ENCODE measurements around the gene NPHS1.
"Not testable (repeated sequence)": the region's sequence is repeated elsewhere in the genome, so short reads cannot be mapped to it uniquely, and the experiment has no call there.

NPHS1 gene

DNA sequence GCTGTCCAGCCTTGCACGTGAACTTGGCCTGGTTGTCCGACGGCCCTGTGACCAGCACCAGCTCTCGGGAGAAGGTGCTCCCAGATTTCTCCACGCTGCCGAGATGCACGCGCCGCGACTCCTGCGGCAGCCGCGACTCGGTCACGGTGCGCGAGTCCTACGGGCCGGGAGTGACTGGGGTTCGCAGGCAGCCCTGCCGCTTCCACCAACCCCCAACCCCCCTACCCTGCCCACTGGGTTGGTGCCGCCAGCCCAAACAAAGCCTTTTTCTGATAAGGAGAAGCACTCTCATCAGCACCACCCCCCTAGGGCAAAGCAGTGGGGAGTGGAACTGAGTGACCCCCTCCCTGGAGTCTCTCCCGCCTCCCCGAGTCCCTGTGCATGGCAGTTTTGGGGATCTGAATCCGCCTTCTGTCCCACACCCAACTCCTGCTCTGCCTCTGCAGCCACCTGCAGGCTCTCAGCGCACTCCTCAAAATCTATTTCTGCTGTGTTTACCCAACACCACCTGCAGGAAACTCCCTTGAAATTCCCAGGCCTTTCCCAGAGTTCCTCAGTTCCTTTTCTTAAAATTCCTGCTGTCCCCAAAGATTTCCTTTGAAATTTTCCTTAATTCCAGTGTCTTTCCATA lies 6.2 kb downstream of the NPHS1 start:
- peak overlapping the region; percentile 50 for H3K4me3 Mint-ChIP-seq
- no peak overlapping the region for H3K27ac Mint-ChIP-seq
- H3K4me1 Mint-ChIP-seq: peaks cover 23% of the 10 kb centered on the region
- no peaks in the 10 kb centered on the region for H3K36me3 Mint-ChIP-seq
- peak; percentile 14 for ATAC-seq
- no peak for DNase-seq (ENCODE audit: low spot score in 2 of 2)
- peaks cover 5% of the 10 kb centered on the region for H3K9me3 Mint-ChIP-seq

DNA sequence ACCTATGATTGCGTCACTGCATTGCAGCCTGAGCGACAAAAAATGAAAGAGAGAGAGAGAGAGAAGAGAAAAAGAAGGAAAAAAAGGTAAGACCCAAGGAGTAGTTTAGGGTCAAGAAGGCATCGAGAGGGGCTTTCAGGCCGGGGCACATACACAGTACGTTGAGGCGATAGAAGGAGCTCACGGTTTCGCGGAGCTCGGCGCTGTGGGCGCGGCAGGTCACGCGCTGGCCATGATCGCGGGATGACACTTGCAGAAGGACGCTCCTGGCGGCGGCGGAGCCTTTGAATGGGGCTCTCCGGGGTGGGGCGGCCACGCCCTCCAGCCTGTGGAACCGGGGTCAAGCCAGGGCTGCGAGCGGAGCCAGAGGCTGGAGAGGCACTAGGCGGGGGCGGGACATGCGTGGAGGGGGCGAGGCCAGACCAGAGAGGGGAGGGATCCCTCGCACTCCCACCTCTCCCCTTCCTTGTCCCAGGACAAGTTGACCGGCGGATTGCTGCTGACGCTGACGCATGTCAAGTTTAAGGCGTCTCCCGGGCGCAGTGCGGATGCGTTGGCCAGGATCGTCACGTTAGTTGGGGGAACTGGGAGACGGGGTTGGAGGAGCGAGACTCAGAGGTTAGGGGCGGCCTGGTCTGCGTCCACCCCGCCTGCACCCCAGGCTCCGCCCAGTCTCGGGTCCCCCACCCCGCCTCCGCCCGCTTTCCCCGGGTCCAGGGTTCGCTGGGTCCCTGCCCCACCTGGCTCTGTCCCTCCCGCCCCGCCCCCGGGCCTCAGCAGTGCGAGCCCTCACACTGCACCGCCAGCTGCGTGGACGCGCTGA lies 6.9 kb downstream of the NPHS1 start:
- Mint-ChIP-seq H3K4me3 (peak overlapping the region; percentile 50), H3K4me1 (peaks cover 23% of the 10 kb centered on the region), H3K36me3 (no peaks in the 10 kb centered on the region), H3K9me3 (peaks cover 5% of the 10 kb centered on the region), H3K27ac (no peak overlapping the region)
- ATAC-seq (peak; percentile 54), DNase-seq (ENCODE audit: low spot score in 2 of 2) (no peak)

DNA sequence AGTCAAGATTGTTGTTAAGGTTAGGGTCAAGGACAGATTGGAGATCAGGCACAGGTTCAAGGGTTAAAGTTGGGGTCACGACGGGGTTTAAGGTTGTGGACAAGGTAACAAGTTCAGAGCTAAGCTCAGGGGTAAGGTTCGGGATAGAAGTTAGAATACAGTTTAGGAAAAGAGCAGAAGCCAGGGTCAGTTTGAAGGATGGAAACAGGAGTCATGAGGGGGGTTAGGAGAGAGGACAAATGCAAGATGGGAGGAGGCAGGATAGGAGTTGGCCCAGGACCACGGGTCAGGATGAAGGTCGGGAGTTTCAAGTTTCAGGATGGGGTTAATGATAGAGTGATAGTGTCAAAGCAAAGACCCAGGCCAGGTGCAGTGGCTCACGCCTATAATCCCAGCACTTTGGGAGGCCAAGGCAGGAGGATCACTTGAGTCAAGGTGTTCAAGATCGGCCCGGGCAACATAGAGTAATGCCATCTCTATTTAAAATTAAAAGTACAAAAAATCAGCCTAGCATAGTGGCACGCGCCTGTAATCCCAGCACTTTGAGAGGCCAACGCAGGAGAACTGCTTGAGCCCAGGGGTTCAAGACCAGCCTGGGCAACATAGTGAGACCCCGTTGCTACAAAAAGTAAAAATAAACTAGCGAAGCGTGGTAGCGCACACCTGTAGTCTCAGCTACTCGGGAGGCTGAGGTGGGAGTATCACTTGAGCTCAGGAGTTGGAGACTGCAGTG lies 7.7 kb downstream of the NPHS1 start:
- DNase-seq (ENCODE audit: low spot score in 2 of 2) (no peak), ATAC-seq (no peak)
- H3K27ac Mint-ChIP-seq: no peak overlapping the region
- H3K4me1 Mint-ChIP-seq: peaks cover 23% of the 10 kb centered on the region
- H3K4me3 Mint-ChIP-seq: peak overlapping the region; percentile 50
- H3K9me3 Mint-ChIP-seq: peaks cover 5% of the 10 kb centered on the region
- no peaks in the 10 kb centered on the region for H3K36me3 Mint-ChIP-seq

DNA sequence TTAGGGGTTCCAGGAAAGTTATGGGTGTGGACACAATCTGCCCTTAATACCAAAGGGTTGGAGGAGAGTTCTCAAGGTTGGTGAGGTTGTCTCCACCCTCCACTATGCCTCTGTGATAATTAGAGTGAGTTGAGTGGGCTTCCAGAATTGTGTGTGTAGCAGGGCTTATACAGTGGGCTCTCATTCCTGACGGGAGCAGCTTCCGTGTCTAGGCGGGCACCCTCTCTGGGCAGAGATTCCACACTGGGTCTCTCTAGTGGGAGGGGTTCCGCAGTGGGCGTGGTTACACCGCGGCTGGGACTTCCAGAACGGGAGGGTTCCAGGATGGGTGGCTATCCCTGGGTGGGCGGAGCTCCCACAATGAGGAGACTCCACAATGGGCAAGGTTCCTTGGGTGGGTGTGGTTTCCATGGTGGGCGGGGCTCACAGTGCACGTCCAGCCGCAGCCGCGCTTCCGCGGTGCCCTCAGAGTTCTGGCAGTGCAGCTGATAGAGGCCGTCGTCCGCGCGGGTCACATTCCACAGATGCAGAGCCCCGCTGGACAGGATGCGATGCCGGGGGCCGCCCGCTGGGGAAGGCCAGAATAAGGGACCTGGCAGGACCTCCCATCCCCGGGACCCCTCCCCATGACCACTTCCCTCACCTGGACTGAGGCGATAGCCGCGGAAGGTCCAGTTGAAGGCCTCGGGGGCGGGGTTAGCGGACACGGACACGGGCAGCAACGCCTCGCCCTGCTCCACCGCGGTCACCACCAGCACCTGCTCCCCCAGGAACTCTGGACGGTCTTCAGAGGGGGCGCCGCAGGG lies 8.4 kb downstream of the NPHS1 start:
- Mint-ChIP-seq H3K27ac (no peak overlapping the region), H3K4me1 (peaks cover 23% of the 10 kb centered on the region), H3K36me3 (no peaks in the 10 kb centered on the region), H3K4me3 (peak overlapping the region; percentile 50), H3K9me3 (peaks cover 5% of the 10 kb centered on the region)
- DNase-seq (ENCODE audit: low spot score in 2 of 2) (no peak), ATAC-seq (no peak)

DNA sequence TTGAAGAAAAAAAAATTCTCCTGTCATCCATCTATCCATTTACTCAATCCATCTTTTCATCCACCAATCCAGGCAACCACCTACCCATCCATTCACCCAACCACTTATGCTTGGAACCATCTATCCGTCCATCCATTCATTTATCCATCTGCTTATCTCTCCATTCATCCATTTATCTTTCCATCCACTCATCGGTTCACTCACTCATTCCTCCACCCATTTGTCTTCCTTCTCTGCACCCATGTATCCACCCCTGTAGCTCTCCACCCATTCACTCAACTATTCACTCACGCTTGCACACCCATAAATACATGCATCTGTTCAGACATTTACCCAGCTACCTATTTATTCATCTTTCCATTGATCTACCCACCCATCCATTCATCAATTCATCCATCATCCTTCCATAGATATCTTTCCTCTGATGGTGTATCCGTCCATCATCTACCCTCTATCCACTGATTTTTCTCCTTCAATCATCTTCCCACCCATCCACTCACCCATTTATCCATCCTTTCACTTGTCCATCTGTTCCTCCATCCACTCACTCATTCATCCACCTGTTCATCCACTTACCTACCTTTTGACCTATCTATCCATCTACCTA lies 9.5 kb downstream of the NPHS1 start:
- H3K27ac Mint-ChIP-seq: no peak overlapping the region
- peaks cover 5% of the 10 kb centered on the region for H3K9me3 Mint-ChIP-seq
- ATAC-seq (no peak), DNase-seq (ENCODE audit: low spot score in 2 of 2) (no peak)
- H3K4me3 Mint-ChIP-seq: no peak overlapping the region
- no peaks in the 10 kb centered on the region for H3K36me3 Mint-ChIP-seq
- H3K4me1 Mint-ChIP-seq: peaks cover 23% of the 10 kb centered on the region

DNA sequence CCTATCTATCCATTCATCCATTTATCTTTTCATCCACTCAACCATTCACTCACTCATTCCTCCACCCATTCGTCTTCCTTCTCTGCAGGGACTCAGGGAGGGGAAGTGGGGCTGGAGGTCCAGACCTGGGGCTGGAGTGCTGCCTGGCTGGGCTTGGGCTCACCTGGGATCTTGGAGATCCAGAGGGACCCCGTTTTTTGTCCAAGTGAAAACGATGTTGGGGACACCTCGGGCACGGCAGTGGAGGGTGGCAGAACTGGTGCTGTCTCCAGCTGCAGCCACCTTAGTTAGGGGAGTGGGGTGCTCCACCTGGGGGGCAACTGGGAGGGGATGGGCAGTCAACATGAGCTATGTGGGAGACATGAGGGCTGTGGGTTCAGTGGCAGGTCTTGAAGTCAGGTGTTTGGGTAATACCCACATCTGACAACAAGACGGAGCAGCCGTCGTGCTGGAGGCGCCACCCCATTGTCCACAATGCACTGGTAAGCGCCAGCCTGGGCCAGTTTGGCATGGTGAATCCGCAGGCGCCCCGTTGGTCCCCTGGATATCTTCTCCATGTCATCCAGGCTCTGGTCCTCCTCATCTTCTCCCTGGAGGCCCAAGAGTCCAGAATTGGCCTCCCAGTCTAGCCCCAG lies 10.2 kb downstream of the NPHS1 start:
- no peak for DNase-seq (ENCODE audit: low spot score in 2 of 2)
- peaks cover 23% of the 10 kb centered on the region for H3K4me1 Mint-ChIP-seq
- no peak for ATAC-seq
- H3K27ac Mint-ChIP-seq: no peak overlapping the region
- peaks cover 5% of the 10 kb centered on the region for H3K9me3 Mint-ChIP-seq
- H3K36me3 Mint-ChIP-seq: no peaks in the 10 kb centered on the region
- H3K4me3 Mint-ChIP-seq: no peak overlapping the region

DNA sequence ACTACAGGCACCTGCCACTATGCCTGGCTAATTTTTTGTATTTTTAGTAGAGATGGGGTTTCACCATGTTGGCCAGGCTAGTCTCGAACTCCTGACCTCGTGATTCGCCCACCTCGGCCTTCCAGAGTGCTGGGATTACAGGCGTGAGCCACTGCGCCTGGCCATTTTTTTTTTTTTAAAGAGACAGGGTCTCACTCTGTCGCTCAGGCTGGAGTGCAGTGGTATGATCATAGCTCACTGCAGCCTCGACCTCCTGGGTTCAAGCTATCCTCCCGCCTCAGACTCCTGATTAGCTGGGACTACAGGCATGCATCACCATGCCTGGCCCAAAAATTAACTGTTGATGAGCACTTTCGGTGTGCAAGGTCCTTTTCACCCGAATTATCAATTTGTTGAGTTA lies 16.2 kb downstream of the NPHS1 start:
- H3K9me3 Mint-ChIP-seq; H3K4me3 Mint-ChIP-seq; DNase-seq (ENCODE audit: low spot score in 2 of 2); ATAC-seq; H3K4me1 Mint-ChIP-seq; H3K27ac Mint-ChIP-seq; H3K36me3 Mint-ChIP-seq: not testable (repeated sequence)

DNA sequence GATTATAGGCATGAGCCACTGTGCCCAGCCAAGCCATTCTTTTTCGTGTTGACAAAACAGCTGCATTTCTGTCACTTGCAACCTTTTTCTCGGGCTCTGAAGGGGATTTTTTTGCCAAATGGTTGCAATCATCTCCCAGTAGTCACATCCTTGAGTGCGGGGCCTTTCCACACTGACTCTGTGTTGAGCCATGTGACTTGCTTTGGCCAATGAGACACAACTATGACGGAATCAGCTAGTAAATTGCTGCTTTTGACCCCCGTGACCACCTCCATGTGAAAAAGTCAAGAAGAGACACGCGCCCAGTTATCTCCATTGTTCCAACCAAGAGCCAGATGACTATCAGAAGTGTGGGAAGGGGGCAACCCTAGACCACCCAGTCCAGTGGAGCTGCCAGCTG lies 18.3 kb downstream of the NPHS1 start:
- H3K27ac Mint-ChIP-seq: no peak overlapping the region
- no peaks in the 10 kb centered on the region for H3K4me1 Mint-ChIP-seq
- ATAC-seq (no peak), DNase-seq (ENCODE audit: low spot score in 2 of 2) (no peak)
- no peak overlapping the region for H3K4me3 Mint-ChIP-seq
- H3K9me3 Mint-ChIP-seq: no peaks in the 10 kb centered on the region
- no peaks in the 10 kb centered on the region for H3K36me3 Mint-ChIP-seq

DNA sequence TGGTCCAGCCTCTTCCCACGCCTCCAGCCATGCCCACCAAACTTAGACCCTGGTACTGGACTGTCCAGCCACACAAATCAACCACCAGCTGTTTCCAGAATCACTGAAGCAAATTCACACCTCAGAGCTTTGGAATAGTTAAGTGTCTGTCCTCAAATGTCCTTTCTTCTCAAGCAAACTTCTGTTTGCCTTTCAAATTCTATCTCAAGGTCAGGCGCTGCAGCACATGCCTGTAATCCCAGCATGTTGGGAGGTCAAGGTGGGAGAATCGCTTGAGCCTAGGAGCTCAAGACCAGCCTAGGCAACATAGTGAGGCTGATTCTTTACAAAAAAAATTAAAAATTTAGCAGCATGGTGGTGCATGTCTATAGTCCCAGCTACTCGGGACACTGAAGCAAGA lies 20.2 kb downstream of the NPHS1 start:
- no peaks in the 10 kb centered on the region for H3K36me3 Mint-ChIP-seq
- no peak for ATAC-seq
- no peak overlapping the region for H3K27ac Mint-ChIP-seq
- DNase-seq (ENCODE audit: low spot score in 2 of 2): no peak
- no peaks in the 10 kb centered on the region for H3K4me1 Mint-ChIP-seq
- H3K9me3 Mint-ChIP-seq: no peaks in the 10 kb centered on the region
- H3K4me3 Mint-ChIP-seq: no peak overlapping the region

DNA sequence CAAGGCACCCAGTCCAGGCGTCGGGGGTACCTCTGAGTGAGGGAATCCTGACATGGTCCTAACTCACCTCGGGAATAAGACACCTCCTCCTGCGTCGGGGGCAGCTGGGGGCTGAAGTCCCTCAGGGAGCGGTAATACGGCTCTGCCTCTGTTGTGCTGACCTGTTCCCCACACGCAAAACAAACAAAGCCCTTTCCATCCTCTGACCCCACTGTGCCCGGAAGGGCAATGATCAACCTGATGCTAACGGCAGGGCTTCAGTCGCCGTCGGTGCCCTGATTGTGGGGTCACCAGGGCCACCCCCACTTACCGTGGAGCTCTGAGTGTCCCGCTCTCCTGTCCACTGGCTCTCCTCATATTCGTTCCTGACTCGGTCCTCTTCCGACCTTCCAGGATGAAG lies 21.3 kb downstream of the NPHS1 start:
- DNase-seq (ENCODE audit: low spot score in 2 of 2) (no peak), ATAC-seq (no peak)
- no peaks in the 10 kb centered on the region for H3K36me3 Mint-ChIP-seq
- H3K27ac Mint-ChIP-seq: no peak overlapping the region
- H3K4me3 Mint-ChIP-seq: no peak overlapping the region
- no peaks in the 10 kb centered on the region for H3K4me1 Mint-ChIP-seq
- no peaks in the 10 kb centered on the region for H3K9me3 Mint-ChIP-seq

DNA sequence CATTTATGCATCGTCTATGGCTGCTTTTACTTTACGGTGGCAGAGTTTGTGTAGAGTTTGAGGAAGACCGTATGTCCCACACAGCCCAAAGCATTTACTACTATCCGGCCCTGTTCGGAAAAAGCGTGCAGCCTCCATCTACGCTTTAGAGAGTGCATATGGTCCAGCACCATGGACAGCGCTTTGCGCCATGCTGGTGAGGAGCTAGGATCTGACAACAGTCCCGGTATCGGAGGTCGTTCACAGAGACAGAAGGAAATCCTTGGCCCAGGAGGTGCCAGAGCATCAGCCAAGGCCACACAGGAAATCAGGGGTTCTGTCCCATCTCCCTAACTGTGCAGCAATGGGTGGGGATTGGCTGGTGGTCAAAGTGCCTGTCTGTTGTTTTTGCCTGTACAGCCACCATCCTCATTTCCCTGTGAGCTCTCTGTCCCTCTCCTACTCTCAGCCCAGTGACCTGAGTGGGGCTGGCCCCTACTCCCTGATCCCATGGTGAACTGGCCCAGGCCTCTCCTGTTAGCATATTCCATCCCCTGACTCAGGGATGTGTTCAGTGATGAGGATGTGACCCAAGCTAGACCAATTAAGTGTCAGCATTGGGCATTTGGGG lies 23.5 kb downstream of the NPHS1 start:
- Mint-ChIP-seq H3K27ac (no peak overlapping the region), H3K36me3 (no peaks in the 10 kb centered on the region), H3K4me3 (no peak overlapping the region), H3K9me3 (no peaks in the 10 kb centered on the region), H3K4me1 (no peaks in the 10 kb centered on the region)
- DNase-seq (ENCODE audit: low spot score in 2 of 2) (peak in 1 of 2 donors; percentile 24), ATAC-seq (peak; percentile 47)

DNA sequence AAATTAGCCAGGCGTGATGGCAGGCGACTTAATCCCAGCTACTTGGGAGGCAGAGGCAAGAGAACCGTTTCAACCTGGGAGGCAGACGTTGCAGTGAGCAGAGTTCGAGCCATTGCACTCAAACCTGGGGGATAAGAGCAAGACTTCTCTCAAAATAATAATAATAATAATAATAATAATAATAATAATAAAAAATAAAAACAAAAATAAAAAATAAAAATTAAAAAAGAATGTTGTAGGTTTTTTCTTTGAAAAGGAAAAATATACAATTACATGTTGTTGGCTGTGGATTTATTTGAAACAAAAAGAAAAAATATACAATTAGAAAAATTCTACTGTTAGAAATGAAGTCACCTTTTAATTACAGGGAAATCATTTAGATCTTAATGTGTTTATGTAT lies 28.2 kb downstream of the NPHS1 start:
- no peaks in the 10 kb centered on the region for H3K36me3 Mint-ChIP-seq
- DNase-seq (ENCODE audit: low spot score in 2 of 2): no peak
- H3K27ac Mint-ChIP-seq: no peak overlapping the region
- H3K9me3 Mint-ChIP-seq: no peaks in the 10 kb centered on the region
- no peak overlapping the region for H3K4me3 Mint-ChIP-seq
- no peaks in the 10 kb centered on the region for H3K4me1 Mint-ChIP-seq
- ATAC-seq: no peak

DNA sequence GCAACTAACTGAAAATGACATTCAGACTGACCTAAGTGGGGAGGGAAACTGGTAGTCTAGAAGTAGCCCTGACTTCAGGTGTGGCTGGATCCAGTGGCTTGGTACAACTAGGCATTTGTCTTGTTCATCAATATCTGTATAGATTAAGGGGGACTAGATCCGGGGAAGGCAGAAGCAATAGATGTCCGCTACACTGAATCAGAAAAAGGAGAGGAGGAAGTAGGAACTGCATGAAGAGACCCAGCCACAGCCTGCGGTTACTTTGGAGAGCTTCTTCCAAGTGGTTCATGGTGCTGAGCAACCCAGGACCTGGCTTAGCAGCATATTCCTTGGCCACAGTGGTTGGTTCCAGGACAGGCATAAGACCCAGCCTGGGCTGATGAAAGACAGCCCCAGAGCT lies 29.7 kb downstream of the NPHS1 start:
- no peaks in the 10 kb centered on the region for H3K4me1 Mint-ChIP-seq
- no peak overlapping the region for H3K27ac Mint-ChIP-seq
- ATAC-seq: no peak
- DNase-seq (ENCODE audit: low spot score in 2 of 2): no peak
- no peak overlapping the region for H3K4me3 Mint-ChIP-seq
- H3K36me3 Mint-ChIP-seq: no peaks in the 10 kb centered on the region
- no peaks in the 10 kb centered on the region for H3K9me3 Mint-ChIP-seq

DNA sequence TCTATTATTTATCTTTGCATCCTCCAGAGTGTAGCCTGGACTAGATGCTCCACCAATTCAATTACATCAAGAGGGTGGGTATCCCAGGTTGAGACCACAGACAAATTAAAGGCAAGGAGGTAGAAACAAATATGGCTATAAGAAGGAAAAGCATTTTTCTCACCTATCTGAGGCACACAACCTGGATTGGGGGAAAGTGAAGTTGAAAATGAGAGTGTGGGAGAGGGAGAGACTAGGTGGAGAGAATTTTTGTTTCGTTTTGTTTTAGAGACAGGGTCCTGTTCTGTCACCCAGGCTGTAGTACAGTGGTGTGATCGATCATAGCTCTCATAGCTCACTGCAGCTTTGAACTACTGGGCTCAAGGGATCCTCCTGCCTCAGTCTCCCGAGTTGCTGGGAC lies 33.9 kb downstream of the NPHS1 start:
- DNase-seq (ENCODE audit: low spot score in 2 of 2) (no peak), ATAC-seq (no peak)
- Mint-ChIP-seq H3K27ac (no peak overlapping the region), H3K4me1 (no peaks in the 10 kb centered on the region), H3K4me3 (no peak overlapping the region), H3K9me3 (no peaks in the 10 kb centered on the region), H3K36me3 (no peaks in the 10 kb centered on the region)

Measured in stimulated activated effector memory CD8-positive, alpha-beta T cell treated with anti-CD3 and anti-CD28 coated beads, Interleukin-12 subunit alpha, Interleukin-12 subunit beta, amount 100 ng/mL, for 72 hours (primary cell).